B cell (primary cell): Measurements from ENCODE around the gene TIAM1. TPM values are rescaled to one million over a fixed set of nuclear protein-coding genes. Genes with fewer than 3 reads are reported as not detected.

Experiments
- ATAC-seq: fragments of 200-7000 bp; cut with Tn5 transposase; one replicate; pipeline ENCODE4 v1.10.0; 2021; ENCODE audit warnings: low read depth, mild to moderate bottlenecking, moderate number of reproducible peaks, moderate library complexity
- CTCF ChIA-PET: fragments of 350-600 bp; sonication (Branson Sonifier 250); formaldehyde crosslinking; loops from one replicate; lab custom pipeline; 2021; ENCODE audit warnings: antibody characterized with exemption, inconsistent platforms; lab: Charles Lee
- POLR2A ChIA-PET: fragments of 350-600 bp; sonication (Branson Sonifier 250); formaldehyde crosslinking; loops from one replicate; lab custom pipeline; 2021; ENCODE audit warnings: antibody characterized with exemption; lab: Charles Lee
- DNase-seq: peaks from one replicate; pipeline ENCODE4 v3.0.0; 2013
- H2AFZ ChIP-seq: 2 replicates; pipeline ENCODE4 v1.6.1; 2012; ENCODE audit warnings: mild to moderate bottlenecking, low read depth, low read length; ENCODE audit not compliant: insufficient read depth, poor library complexity, severe bottlenecking
- H3K27ac ChIP-seq, 2 donors: 1 replicate in 1 of 2; 2 replicates in 1 of 2; pipeline ENCODE4 v1.5.1; 2012 to 2013; ENCODE audit warnings: low read length in 2 of 2, mild to moderate bottlenecking in 2 of 2, moderate library complexity in 1 of 2
- H3K27me3 ChIP-seq, 4 experiments: fragments of 200-600 bp in 1 of 4; sonication (generic) in 1 of 4; replicated peaks in 1 of 4; 1 replicate in 2 of 4; 2 replicates in 2 of 4; pipeline versions ENCODE4 v1.6.1 to v1.7.0; 2013 to 2016; ENCODE audit warnings: low read length in 3 of 4, mild to moderate bottlenecking in 2 of 4, mixed read lengths in 1 of 4, moderate library complexity in 1 of 4; ENCODE audit not compliant: insufficient read depth in 4 of 4, control insufficient read depth in 3 of 4; ENCODE audit errors: control extremely low read depth in 1 of 4
- H3K36me3 ChIP-seq, 2 experiments: replicated peaks in 1 of 2; 1 replicate in 1 of 2; 2 replicates in 1 of 2; pipeline versions ENCODE4 v1.6.1 to v1.7.1; 2013; ENCODE audit warnings: low read length in 1 of 2; ENCODE audit not compliant: insufficient read depth in 2 of 2, control insufficient read depth in 1 of 2; ENCODE audit errors: control extremely low read depth in 1 of 2, extremely low read depth in 1 of 2
- H3K4me1 ChIP-seq, 2 donors: fragments of 200-600 bp in 1 of 2; sonication (generic) in 1 of 2; 1 replicate in 1 of 2; 2 replicates in 1 of 2; pipeline versions ENCODE4 v1.5.1 to v1.6.1; 2013 to 2017; ENCODE audit warnings: low read length in 2 of 2; ENCODE audit not compliant: control insufficient read depth in 2 of 2, insufficient read depth in 2 of 2
- H3K4me2 ChIP-seq: replicated peaks from 2 replicates; pipeline ENCODE3; 2012; ENCODE audit warnings: mild to moderate bottlenecking, low read depth, low read length; ENCODE audit not compliant: poor library complexity, severe bottlenecking
- H3K4me3 ChIP-seq, 5 experiments: fragments of 200-600 bp in 1 of 5; sonication (generic) in 1 of 5; 1 replicate in 3 of 5; 2 replicates in 2 of 5; pipeline versions ENCODE4 v1.5.1 to v1.7.0; 2011 to 2016; ENCODE audit warnings: low read length in 4 of 5, mild to moderate bottlenecking in 4 of 5, low read depth in 2 of 5, control low read depth in 1 of 5, moderate library complexity in 1 of 5; ENCODE audit not compliant: insufficient read depth in 1 of 5; ENCODE audit errors: control extremely low read depth in 1 of 5, extremely low read depth in 1 of 5
- H3K79me2 ChIP-seq: fragments of 200-600 bp; sonication (generic); one replicate; pipeline ENCODE4 v1.6.0; 2016; ENCODE audit warnings: low read length; ENCODE audit not compliant: control insufficient read depth, insufficient read depth
- H3K9ac ChIP-seq: fragments of 200-600 bp; sonication (generic); 2 replicates; pipeline ENCODE4 v1.6.1; 2017; ENCODE audit warnings: mild to moderate bottlenecking, low read length, moderate library complexity
- H3K9me3 ChIP-seq, 3 donors: one replicate each; pipeline versions ENCODE4 v1.6.1 to v1.7.1; 2013; ENCODE audit warnings: low read length in 2 of 3; ENCODE audit not compliant: control insufficient read depth in 2 of 3, insufficient read depth in 1 of 3; ENCODE audit errors: control extremely low read depth in 1 of 3
- H4K20me1 ChIP-seq: 2 replicates; pipeline ENCODE4 v1.6.0; 2012; ENCODE audit warnings: mild to moderate bottlenecking, low read length; ENCODE audit not compliant: insufficient read depth, control insufficient read depth, poor library complexity, severe bottlenecking
- H3K27ac Mint-ChIP-seq: one replicate; pipeline ENCODE4 v1.8.0; 2021; ENCODE audit warnings: mixed read lengths
- H3K27me3 Mint-ChIP-seq: one replicate; pipeline ENCODE4 v1.8.0; 2021; ENCODE audit warnings: mixed read lengths
- H3K4me1 Mint-ChIP-seq: one replicate; pipeline ENCODE4 v1.8.0; 2021; ENCODE audit warnings: mixed read lengths
- H3K4me3 Mint-ChIP-seq: one replicate; pipeline ENCODE4 v1.8.0; 2021; ENCODE audit warnings: mixed read lengths
- H3K9me3 Mint-ChIP-seq: one replicate; pipeline ENCODE4 v1.8.0; 2022; ENCODE audit warnings: mixed read lengths; ENCODE audit not compliant: insufficient read depth
- CTCF ChIP-seq: fragments of 200-600 bp; IDR thresholded peaks from one replicate; pipeline ENCODE4 v1.8.0; 2022; ENCODE audit warnings: antibody characterized with exemption, mild to moderate bottlenecking
- EZH2 ChIP-seq: IDR thresholded peaks from 2 replicates; pipeline ENCODE4 v1.6.1; 2012; ENCODE audit warnings: borderline replicate concordance, low read depth, mild to moderate bottlenecking, moderate library complexity, low read length; ENCODE audit not compliant: insufficient read depth, poor library complexity, severe bottlenecking
- WGBS: methylation state at CpG from one replicate; pipeline ENCODE4 v1.1.5; 2013; ENCODE audit warnings: missing lambda C conversion rate; ENCODE audit not compliant: insufficient coverage; 5-methylcytosine and 5-hydroxymethylcytosine counted together
- intact Hi-C: fragments of 100-400 bp; cut with micrococcal nuclease; formaldehyde crosslinking; loops from one replicate; pipeline ENCODE4 v1.10.0; 2022
- polyA plus RNA-seq: library from polyadenylated mRNA; depleted of rRNA; stranded (reverse); fragments of >200 nt; gene quantifications from 2 replicates; pipeline ENCODE4 v1.2.3, GENCODE V29; 2012
- total RNA-seq, 2 donors: library from RNA; stranded (reverse); fragments of 120-200 nt in 1 of 2; gene quantifications; 1 replicate in 1 of 2; 2 replicates in 1 of 2; pipeline versions ENCODE4 v1.2.3 to v1.2.4, GENCODE V29; 2013 to 2022

TIAM1 gene
- total and polyA plus RNA-seq, 2 donors (not counting 1 experiment from before 2014, with no cell fraction given) = 0.51 to 1.0 TPM

- no peak for DNase-seq
- H2AFZ ChIP-seq = no peak overlapping the region
- CTCF ChIA-PET = interaction anchor here (1.4 kb wide), 1 partner anchor 9 kb away, joined by 5 read pairs; no protein-coding TSS in a partner anchor
- H3K79me2 ChIP-seq = no peaks in the 10 kb centered on the region
- ATAC-seq = no peak
- H3K4me3 ChIP-seq = no peak overlapping the region
- H3K9ac ChIP-seq = no peak overlapping the region
- H3K27ac ChIP-seq = no peak overlapping the region
- H3K27me3 Mint-ChIP-seq = peaks cover 14% of the 10 kb centered on the region
- peaks cover 0 to 6% (median 0%) of the 10 kb centered on the region in 3 donors for H3K9me3 ChIP-seq
- no peak overlapping the region for H3K4me3 Mint-ChIP-seq
- peaks cover 3% of the 10 kb centered on the region for H3K4me1 Mint-ChIP-seq
- no peaks in the 10 kb centered on the region for H4K20me1 ChIP-seq
- H3K27ac Mint-ChIP-seq = no peak overlapping the region
- H3K4me1 ChIP-seq = no peaks in the 10 kb centered on the region
- no peaks in the 10 kb centered on the region for H3K36me3 ChIP-seq
- POLR2A ChIA-PET = no interaction called here
- intact Hi-C loops = no loop called here
- H3K4me2 ChIP-seq = no peak overlapping the region
- TF ChIP-seq CTCF (no peak), EZH2 (no peak)
- H3K27me3 ChIP-seq = no peaks in the 10 kb centered on the region
- H3K9me3 Mint-ChIP-seq = peaks cover 4% of the 10 kb centered on the region
These were observed 253.7 kb downstream of the TIAM1 start for GRCh38 chr21:31090376-31090775.

DNA sequence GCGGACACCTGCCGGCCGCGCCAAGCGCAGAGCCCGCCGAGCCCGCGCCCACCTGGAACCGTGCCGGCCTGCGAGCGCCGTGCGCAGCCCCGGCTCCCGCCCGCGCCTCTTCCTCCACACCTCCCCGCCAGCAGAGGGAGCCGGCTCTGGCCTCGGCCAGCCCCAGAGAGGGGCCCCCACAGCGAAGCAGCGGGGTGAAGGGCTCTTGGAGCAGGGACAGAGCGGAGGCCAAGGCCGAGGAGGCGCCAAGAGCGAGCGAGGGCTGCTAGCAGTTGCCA is 255.6 kb downstream of the TIAM1 start:
- Mint-ChIP-seq H3K27ac (no peak overlapping the region), H3K4me3 (no peak overlapping the region), H3K4me1 (peaks cover 3% of the 10 kb centered on the region), H3K9me3 (peaks cover 2% of the 10 kb centered on the region), H3K27me3 (peaks cover 4% of the 10 kb centered on the region)
- intact Hi-C loops = loop anchor here (5.0 to 10.0 kb wide), 2 partner anchors 256 to 1614 kb away; no protein-coding TSS in a partner anchor
- Histone ChIP-seq H3K4me2 (no peak overlapping the region), H3K27me3 (no peaks in the 10 kb centered on the region), H3K27ac (no peak overlapping the region), H3K79me2 (no peaks in the 10 kb centered on the region), H3K9me3 (peaks cover 0 to 6% (median 0%) of the 10 kb centered on the region in 3 donors), H3K4me1 (no peaks in the 10 kb centered on the region), H2AFZ (no peak overlapping the region), H3K4me3 (no peak overlapping the region), H4K20me1 (no peaks in the 10 kb centered on the region), H3K36me3 (no peaks in the 10 kb centered on the region), H3K9ac (no peak overlapping the region)
- ChIA-PET POLR2A (no interaction called here), CTCF (interaction anchor here (0.8 to 1.9 kb wide), 3 partner anchors 9 to 747 kb away, joined by 3 to 5 read pairs (median 4); no protein-coding TSS in a partner anchor)
- 76% methylated on average over 27 of the region's 29 CpGs for WGBS
- no peak for TF ChIP-seq EZH2
- no peak for TF ChIP-seq CTCF
- DNase-seq (no peak), ATAC-seq (no peak)
